DND-41 (cell line): ENCODE results near the gene FNDC3B.

Experiments used
- EZH2 ChIP-seq: IDR thresholded peaks from 3 replicates; pipeline ENCODE4 v1.6.1; 2012; ENCODE audit warnings: borderline replicate concordance, low read depth, mild to moderate bottlenecking, moderate library complexity, low read length, inconsistent platforms; ENCODE audit not compliant: severe bottlenecking
- TF ChIP-seq, protein P1 (sequence below): IDR thresholded peaks from 2 replicates; pipeline ENCODE4 v1.5.1; 2012; ENCODE audit warnings: borderline replicate concordance, low read length, moderate library complexity, mild to moderate bottlenecking; ENCODE audit not compliant: poor library complexity, severe bottlenecking; ENCODE audit errors: extremely low read depth

DNA sequence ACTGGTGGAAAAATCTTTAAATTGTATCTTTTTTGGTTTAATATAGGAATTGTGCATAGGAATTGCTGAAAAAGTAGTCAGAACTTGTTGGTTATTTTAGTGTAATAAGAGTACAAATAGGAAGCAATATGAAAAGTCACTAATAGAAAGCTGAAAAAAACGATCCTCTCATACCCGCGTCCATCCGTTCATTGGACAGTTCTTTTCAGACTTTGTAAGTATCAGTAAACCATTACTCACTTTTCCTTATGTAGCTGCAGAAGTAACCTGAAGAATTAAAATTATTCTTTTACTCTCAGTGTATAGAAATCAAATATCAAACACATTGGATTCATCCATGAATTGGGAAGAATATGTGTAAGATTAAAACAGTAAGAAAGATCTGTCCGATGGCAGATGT lies 4.4 kb downstream of the FNDC3B start:
- TF ChIP-seq, protein P1, sequence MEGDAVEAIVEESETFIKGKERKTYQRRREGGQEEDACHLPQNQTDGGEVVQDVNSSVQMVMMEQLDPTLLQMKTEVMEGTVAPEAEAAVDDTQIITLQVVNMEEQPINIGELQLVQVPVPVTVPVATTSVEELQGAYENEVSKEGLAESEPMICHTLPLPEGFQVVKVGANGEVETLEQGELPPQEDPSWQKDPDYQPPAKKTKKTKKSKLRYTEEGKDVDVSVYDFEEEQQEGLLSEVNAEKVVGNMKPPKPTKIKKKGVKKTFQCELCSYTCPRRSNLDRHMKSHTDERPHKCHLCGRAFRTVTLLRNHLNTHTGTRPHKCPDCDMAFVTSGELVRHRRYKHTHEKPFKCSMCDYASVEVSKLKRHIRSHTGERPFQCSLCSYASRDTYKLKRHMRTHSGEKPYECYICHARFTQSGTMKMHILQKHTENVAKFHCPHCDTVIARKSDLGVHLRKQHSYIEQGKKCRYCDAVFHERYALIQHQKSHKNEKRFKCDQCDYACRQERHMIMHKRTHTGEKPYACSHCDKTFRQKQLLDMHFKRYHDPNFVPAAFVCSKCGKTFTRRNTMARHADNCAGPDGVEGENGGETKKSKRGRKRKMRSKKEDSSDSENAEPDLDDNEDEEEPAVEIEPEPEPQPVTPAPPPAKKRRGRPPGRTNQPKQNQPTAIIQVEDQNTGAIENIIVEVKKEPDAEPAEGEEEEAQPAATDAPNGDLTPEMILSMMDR, result no peak
- no peak for TF ChIP-seq EZH2
